Brain microvascular endothelial cell (primary cell): Measurements from ENCODE around the gene THSD7B.

Experiments used
- DNase-seq: peaks from one replicate; pipeline ENCODE4 v3.0.0-alpha.2; 2020
- H3K27ac ChIP-seq: fragments of 250-450 bp; sonication (Bioruptor Pico); 2 replicates; pipeline ENCODE4 v1.5.1; 2020; ENCODE audit warnings: mild to moderate bottlenecking, moderate library complexity
- H3K27me3 ChIP-seq: fragments of 250-450 bp; sonication (Bioruptor Pico); replicated peaks from 2 replicates; pipeline ENCODE4 v1.5.1; 2020; ENCODE audit warnings: mild to moderate bottlenecking
- H3K36me3 ChIP-seq: fragments of 250-450 bp; sonication (Bioruptor Pico); replicated peaks from 2 replicates; pipeline ENCODE4 v1.5.1; 2020; ENCODE audit warnings: mild to moderate bottlenecking
- H3K4me3 ChIP-seq: 2 replicates; pipeline ENCODE4 v1.5.1; 2011; ENCODE audit warnings: low read depth, mild to moderate bottlenecking, control low read depth, low read length, moderate library complexity
- in situ Hi-C: cut with HindIII; loops from 2 replicates; pipeline ENCODE4 v1.10.0; 2017; ENCODE audit warnings: low sequenced_read_pairs, low pct_ligation_motif_present
- TF ChIP-seq, protein P1 (sequence below): IDR thresholded peaks from 2 replicates; pipeline ENCODE4 v1.5.1; 2011; ENCODE audit warnings: low read depth, mild to moderate bottlenecking, moderate library complexity, low read length, control low read depth, inconsistent platforms; ENCODE audit errors: missing control alignments

THSD7B gene

DNA sequence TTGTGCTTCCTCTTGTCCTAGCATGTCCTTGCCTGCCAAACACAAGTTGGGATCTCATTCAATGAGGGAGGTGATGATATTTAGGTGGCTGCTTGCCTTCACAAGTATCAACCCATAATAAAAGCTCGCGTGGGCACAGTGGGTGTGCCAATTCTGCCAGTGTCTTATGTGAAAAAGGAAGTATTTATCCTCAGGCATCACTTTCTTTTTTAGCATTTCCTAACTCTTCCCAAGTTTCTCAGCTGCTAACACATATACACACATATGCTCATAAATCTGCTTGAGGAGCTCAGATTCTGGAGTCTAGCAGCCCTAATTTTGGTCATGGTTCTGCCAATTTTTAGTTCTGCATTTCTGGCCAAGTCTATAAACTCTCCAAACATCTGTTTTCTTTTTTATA is 879.4 kb downstream of the THSD7B start:
- in situ Hi-C loops: no loop called here
- no peak overlapping the region for H3K4me3 ChIP-seq
- no peak overlapping the region for H3K27ac ChIP-seq
- no peaks in the 10 kb centered on the region for H3K36me3 ChIP-seq
- TF ChIP-seq, protein P1, sequence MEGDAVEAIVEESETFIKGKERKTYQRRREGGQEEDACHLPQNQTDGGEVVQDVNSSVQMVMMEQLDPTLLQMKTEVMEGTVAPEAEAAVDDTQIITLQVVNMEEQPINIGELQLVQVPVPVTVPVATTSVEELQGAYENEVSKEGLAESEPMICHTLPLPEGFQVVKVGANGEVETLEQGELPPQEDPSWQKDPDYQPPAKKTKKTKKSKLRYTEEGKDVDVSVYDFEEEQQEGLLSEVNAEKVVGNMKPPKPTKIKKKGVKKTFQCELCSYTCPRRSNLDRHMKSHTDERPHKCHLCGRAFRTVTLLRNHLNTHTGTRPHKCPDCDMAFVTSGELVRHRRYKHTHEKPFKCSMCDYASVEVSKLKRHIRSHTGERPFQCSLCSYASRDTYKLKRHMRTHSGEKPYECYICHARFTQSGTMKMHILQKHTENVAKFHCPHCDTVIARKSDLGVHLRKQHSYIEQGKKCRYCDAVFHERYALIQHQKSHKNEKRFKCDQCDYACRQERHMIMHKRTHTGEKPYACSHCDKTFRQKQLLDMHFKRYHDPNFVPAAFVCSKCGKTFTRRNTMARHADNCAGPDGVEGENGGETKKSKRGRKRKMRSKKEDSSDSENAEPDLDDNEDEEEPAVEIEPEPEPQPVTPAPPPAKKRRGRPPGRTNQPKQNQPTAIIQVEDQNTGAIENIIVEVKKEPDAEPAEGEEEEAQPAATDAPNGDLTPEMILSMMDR: no peak
- H3K27me3 ChIP-seq: no peaks in the 10 kb centered on the region
- no peak for DNase-seq

DNA sequence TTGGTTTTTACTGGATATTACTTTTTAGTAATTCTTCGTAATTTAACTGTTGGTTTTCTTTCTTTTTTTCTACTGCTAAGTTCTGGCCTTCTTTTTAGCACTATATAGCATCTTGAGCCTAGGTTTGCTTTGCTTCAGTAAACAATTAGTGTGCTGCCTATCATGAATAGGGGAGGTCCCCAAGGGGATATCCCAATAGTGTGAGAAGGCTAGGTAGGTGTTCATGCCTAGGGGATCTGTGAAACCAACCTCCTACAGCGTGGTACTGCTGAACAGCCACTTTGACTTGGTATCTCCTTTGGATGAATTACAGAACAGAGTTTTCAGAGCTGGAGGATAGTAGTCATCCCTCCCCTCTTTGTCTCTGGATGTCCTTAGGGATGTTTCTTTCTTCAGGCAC is 888.7 kb downstream of the THSD7B start:
- in situ Hi-C loops: no loop called here
- DNase-seq: no peak
- Histone ChIP-seq H3K27ac (no peak overlapping the region), H3K27me3 (no peaks in the 10 kb centered on the region), H3K36me3 (no peaks in the 10 kb centered on the region), H3K4me3 (no peak overlapping the region)
- TF ChIP-seq, protein P1: no peak

DNA sequence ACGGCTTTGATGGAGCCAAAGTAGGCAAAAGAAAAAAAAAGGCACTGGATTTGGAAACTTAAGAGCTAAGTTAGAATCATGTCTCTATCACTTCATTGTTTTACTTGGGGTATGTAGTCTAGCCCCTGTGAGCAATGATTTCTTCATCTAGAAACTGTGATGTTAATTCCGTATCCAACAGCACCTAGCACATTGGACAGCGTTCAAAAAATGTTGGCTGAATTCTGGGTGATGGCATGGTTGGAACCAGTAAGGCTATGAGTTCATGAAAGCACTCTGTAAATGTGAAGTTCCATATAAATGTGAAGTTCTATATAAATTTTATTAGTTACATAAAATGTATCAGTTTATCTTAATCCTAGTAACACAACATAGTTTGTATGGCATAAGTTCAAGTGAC is 890.5 kb downstream of the THSD7B start:
- H3K36me3 ChIP-seq: no peaks in the 10 kb centered on the region
- H3K27me3 ChIP-seq: no peaks in the 10 kb centered on the region
- TF ChIP-seq, protein P1: no peak
- H3K27ac ChIP-seq: no peak overlapping the region
- no peak for DNase-seq
- no peak overlapping the region for H3K4me3 ChIP-seq
- in situ Hi-C loops: no loop called here

DNA sequence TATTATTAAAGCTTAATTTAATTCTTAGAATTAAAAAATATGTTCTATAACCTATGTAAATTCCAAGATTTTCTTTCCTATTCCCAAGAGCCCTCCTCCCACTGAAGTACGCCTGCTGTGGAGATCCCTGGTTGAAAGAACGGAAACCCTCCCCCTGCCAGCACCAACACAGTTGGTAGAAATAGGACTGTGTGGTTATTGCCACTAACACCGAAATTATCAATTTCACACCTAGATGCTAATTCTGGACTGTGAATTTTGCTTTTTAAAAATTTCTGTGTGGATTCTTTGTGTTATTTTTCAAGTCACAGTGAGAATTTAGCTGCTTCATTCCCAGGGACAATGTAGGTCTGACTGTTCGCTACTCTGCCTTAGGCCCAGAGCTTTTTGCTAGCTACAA is 893.1 kb downstream of the THSD7B start:
- no peak overlapping the region for H3K27ac ChIP-seq
- no peaks in the 10 kb centered on the region for H3K36me3 ChIP-seq
- no peak for DNase-seq
- H3K27me3 ChIP-seq: no peaks in the 10 kb centered on the region
- in situ Hi-C loops: no loop called here
- TF ChIP-seq, protein P1: no peak
- H3K4me3 ChIP-seq: no peak overlapping the region

DNA sequence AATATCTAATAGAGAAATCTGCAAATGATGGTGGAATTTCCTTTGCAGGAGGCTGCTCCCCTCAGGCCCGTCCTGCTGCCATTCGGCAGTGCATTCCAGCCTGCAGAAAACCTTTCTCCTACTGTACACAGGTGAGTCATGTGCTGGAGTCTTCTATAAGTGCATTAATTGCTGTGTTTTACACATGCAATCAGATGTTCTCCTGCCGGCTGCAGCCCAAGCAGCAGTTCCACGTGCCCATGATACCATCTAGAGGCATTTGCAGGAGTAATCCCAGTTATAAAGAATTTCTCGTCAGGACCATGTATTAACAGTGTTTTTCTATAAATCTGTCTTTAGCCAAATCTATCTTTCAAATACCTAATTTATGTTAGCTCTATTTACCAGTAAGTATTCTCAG is 894.3 kb downstream of the THSD7B start:
- in situ Hi-C loops: no loop called here
- Histone ChIP-seq H3K4me3 (no peak overlapping the region), H3K36me3 (no peaks in the 10 kb centered on the region), H3K27me3 (no peaks in the 10 kb centered on the region), H3K27ac (no peak overlapping the region)
- TF ChIP-seq, protein P1: no peak
- peak; percentile 4 for DNase-seq

DNA sequence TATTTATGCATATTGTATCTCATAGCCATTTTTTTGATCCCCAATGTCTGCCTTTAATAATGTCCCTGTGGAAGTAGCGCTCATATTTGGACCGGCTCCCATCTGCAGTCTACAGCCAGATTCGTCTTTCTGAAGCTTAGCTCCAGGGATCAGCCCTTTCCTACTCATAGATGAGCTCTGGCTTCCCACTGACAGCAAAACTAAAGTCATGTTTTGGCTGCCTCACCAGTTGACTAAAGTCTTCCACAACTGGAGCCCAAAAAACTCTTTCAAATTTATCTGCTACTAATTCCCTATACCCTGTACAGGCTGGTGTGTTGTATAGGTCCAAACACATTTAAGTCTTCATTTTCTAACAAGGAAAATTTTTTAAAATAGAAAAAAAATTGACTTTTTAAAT is 904.8 kb downstream of the THSD7B start:
- no peak for DNase-seq
- H3K36me3 ChIP-seq: no peaks in the 10 kb centered on the region
- H3K27me3 ChIP-seq: no peaks in the 10 kb centered on the region
- no peak overlapping the region for H3K27ac ChIP-seq
- TF ChIP-seq, protein P1: no peak
- in situ Hi-C loops: no loop called here
- no peak overlapping the region for H3K4me3 ChIP-seq
